Trophoblast cell (in vitro differentiated cells and primary cell): ENCODE data around the gene OR6P1. TPM values are rescaled to one million over a fixed set of nuclear protein-coding genes. Genes with fewer than 3 reads are reported as not detected.

Source experiments
- DNase-seq, 2 donors: peaks; one replicate each; pipeline ENCODE4 v3.0.0-alpha.2; 2016
- H2AFZ ChIP-seq: 2 replicates; pipeline ENCODE4 v1.6.1; 2013; ENCODE audit warnings: low read length, moderate library complexity, mild to moderate bottlenecking; ENCODE audit not compliant: insufficient read depth, poor library complexity
- H2AK5ac ChIP-seq: 2 replicates; pipeline ENCODE4 v1.6.1; 2013; ENCODE audit warnings: mild to moderate bottlenecking, low read length
- H2BK120ac ChIP-seq: 2 replicates; pipeline ENCODE4 v1.6.1; 2013; ENCODE audit warnings: low read length, mild to moderate bottlenecking, moderate library complexity; ENCODE audit not compliant: insufficient read depth, poor library complexity
- H2BK12ac ChIP-seq: 2 replicates; pipeline ENCODE4 v1.6.1; 2013; ENCODE audit warnings: mild to moderate bottlenecking, low read length, moderate library complexity
- H2BK5ac ChIP-seq: 2 replicates; pipeline ENCODE4 v1.6.1; 2013; ENCODE audit warnings: low read length, low read depth, moderate library complexity, mild to moderate bottlenecking; ENCODE audit not compliant: poor library complexity
- H3K14ac ChIP-seq: 2 replicates; pipeline ENCODE4 v1.6.1; 2013; ENCODE audit warnings: mild to moderate bottlenecking, low read length
- H3K18ac ChIP-seq: 2 replicates; pipeline ENCODE4 v1.6.1; 2013; ENCODE audit warnings: mild to moderate bottlenecking, low read length
- H3K23ac ChIP-seq: 2 replicates; pipeline ENCODE4 v1.6.1; 2013; ENCODE audit warnings: low read length
- H3K27ac ChIP-seq: 2 replicates; pipeline ENCODE4 v1.5.1; 2013; ENCODE audit warnings: low read depth, mild to moderate bottlenecking, inconsistent platforms, low read length, moderate library complexity
- H3K27me3 ChIP-seq: 2 replicates; pipeline ENCODE4 v1.6.1; 2013; ENCODE audit warnings: inconsistent platforms, mild to moderate bottlenecking, low read length, moderate library complexity; ENCODE audit not compliant: insufficient read depth
- H3K36me3 ChIP-seq, 2 experiments: 1 replicate in 1 of 2; 2 replicates in 1 of 2; pipeline ENCODE4 v1.6.1; 2013; ENCODE audit warnings: low read length in 2 of 2, mild to moderate bottlenecking in 2 of 2, moderate library complexity in 1 of 2; ENCODE audit not compliant: insufficient read depth in 2 of 2, control insufficient read depth in 1 of 2
- H3K4ac ChIP-seq: 2 replicates; pipeline ENCODE4 v1.6.1; 2013; ENCODE audit warnings: low read depth, mild to moderate bottlenecking, low read length, moderate library complexity
- H3K4me1 ChIP-seq, 2 experiments: 1 replicate in 1 of 2; 2 replicates in 1 of 2; pipeline ENCODE4 v1.6.1; 2013; ENCODE audit warnings: low read length in 2 of 2, mild to moderate bottlenecking in 2 of 2, moderate library complexity in 1 of 2; ENCODE audit not compliant: insufficient read depth in 2 of 2, control insufficient read depth in 1 of 2
- H3K4me2 ChIP-seq: 2 replicates; pipeline ENCODE4 v1.6.1; 2013; ENCODE audit warnings: inconsistent platforms, mild to moderate bottlenecking, low read length, moderate library complexity
- H3K4me3 ChIP-seq: 2 replicates; pipeline ENCODE4 v1.5.1; 2013; ENCODE audit warnings: mild to moderate bottlenecking, low read depth, low read length, inconsistent platforms
- H3K79me1 ChIP-seq: one replicate; pipeline ENCODE4 v1.6.1; 2013; ENCODE audit warnings: low read length
- H3K79me2 ChIP-seq: 2 replicates; pipeline ENCODE4 v1.6.1; 2013; ENCODE audit warnings: low read length, mild to moderate bottlenecking; ENCODE audit not compliant: control insufficient read depth, insufficient read depth, poor library complexity
- H3K9ac ChIP-seq: 2 replicates; pipeline ENCODE4 v1.6.1; 2013; ENCODE audit warnings: mild to moderate bottlenecking, low read length
- H3K9me3 ChIP-seq: 2 replicates; pipeline ENCODE4 v1.6.1; 2013; ENCODE audit warnings: low read depth, mild to moderate bottlenecking, control low read depth, inconsistent platforms, low read length; ENCODE audit not compliant: insufficient read depth
- H4K12ac ChIP-seq: 2 replicates; pipeline ENCODE4 v1.6.1; 2013; ENCODE audit warnings: low read depth, mild to moderate bottlenecking, low read length, moderate library complexity
- H4K8ac ChIP-seq: 2 replicates; pipeline ENCODE4 v1.6.1; 2013; ENCODE audit warnings: low read depth, mild to moderate bottlenecking, low read length, moderate library complexity
- H4K91ac ChIP-seq: one replicate; pipeline ENCODE4 v1.6.1; 2013; ENCODE audit warnings: low read depth, mild to moderate bottlenecking, low read length, moderate library complexity
- WGBS: extraction: QIAGEN DNeasy Blood & Tissue Kit; methylation state at CpG from one replicate; pipeline ENCODE4 v1.1.7; 2013; ENCODE audit warnings: missing lambda C conversion rate; ENCODE audit not compliant: insufficient read length, insufficient coverage; ENCODE audit errors: extremely low coverage; 5-methylcytosine and 5-hydroxymethylcytosine counted together
- polyA plus RNA-seq: library from polyadenylated mRNA; stranded (reverse); fragments of 200-250 nt; gene quantifications from 2 replicates; pipeline ENCODE4 v1.2.3, GENCODE V29; 2013

OR6P1 gene
- not detected in 2 replicates for polyA plus RNA-seq

- H3K36me3 ChIP-seq: no peaks in the 10 kb centered on the region
- no peak within 1 kb of the TSS for H3K4me3 ChIP-seq
- H2AK5ac ChIP-seq: no peak within 1 kb of the TSS
- WGBS: no CpG with 5 or more reads among the region's 3 CpGs
- no peaks in the 10 kb centered on the region for H3K79me1 ChIP-seq
- H4K91ac ChIP-seq: no peak within 1 kb of the TSS
- no peak within 1 kb of the TSS for H2BK5ac ChIP-seq
- no peaks in the 10 kb centered on the region for H3K27me3 ChIP-seq
- H2BK12ac ChIP-seq: no peak within 1 kb of the TSS
- no peak within 1 kb of the TSS for H2AFZ ChIP-seq
- no peak within 1 kb of the TSS for H3K23ac ChIP-seq
- no peak within 1 kb of the TSS for H2BK120ac ChIP-seq
- H4K12ac ChIP-seq: no peak within 1 kb of the TSS
- no peaks in the 10 kb centered on the region for H3K4me1 ChIP-seq
- H3K14ac ChIP-seq: no peak within 1 kb of the TSS
- no peak for DNase-seq
- no peak within 1 kb of the TSS for H3K9ac ChIP-seq
- H3K4me2 ChIP-seq: no peak within 1 kb of the TSS
- H3K79me2 ChIP-seq: no peaks in the 10 kb centered on the region
- no peak within 1 kb of the TSS for H3K18ac ChIP-seq
- no peak within 1 kb of the TSS for H3K27ac ChIP-seq
- H3K9me3 ChIP-seq: no peaks in the 10 kb centered on the region
- no peak within 1 kb of the TSS for H3K4ac ChIP-seq
- H4K8ac ChIP-seq: no peak within 1 kb of the TSS
These were observed at the start of gene OR6P1 for GRCh38 chr1:158570480-158570879. Gene OR6P1 (minus strand): TSS chr1:158570580. CDS start chr1:158563604, 6,976 bp downstream.

- Histone ChIP-seq H4K8ac (no peak overlapping the region), H3K27me3 (no peaks in the 10 kb centered on the region), H3K14ac (no peak overlapping the region), H2AFZ (no peak overlapping the region), H3K23ac (no peak overlapping the region), H3K4me3 (no peak overlapping the region), H3K4ac (no peak overlapping the region), H3K27ac (no peak overlapping the region), H4K12ac (no peak overlapping the region), H4K91ac (no peak overlapping the region), H2BK5ac (no peak overlapping the region), H3K79me2 (no peaks in the 10 kb centered on the region), H3K9me3 (no peaks in the 10 kb centered on the region), H3K79me1 (no peaks in the 10 kb centered on the region), H2BK120ac (no peak overlapping the region), H3K4me2 (no peak overlapping the region), H3K4me1 (no peaks in the 10 kb centered on the region), H2BK12ac (no peak overlapping the region), H3K36me3 (no peaks in the 10 kb centered on the region), H3K9ac (no peak overlapping the region), H3K18ac (no peak overlapping the region), H2AK5ac (no peak overlapping the region)
- WGBS: no CpG with 5 or more reads among the region's 3 CpGs
- no peak for DNase-seq
These were observed 43.4 kb upstream of the OR6P1 start for GRCh38 chr1:158613764-158614163.

- H3K9ac ChIP-seq: no peak overlapping the region
- H4K91ac ChIP-seq: no peak overlapping the region
- peak in 1 of 2 donors; percentile 20 for DNase-seq
- H3K4me2 ChIP-seq: no peak overlapping the region
- no peak overlapping the region for H2BK5ac ChIP-seq
- no peak overlapping the region for H3K4me3 ChIP-seq
- no peak overlapping the region for H3K23ac ChIP-seq
- H3K36me3 ChIP-seq: no peaks in the 10 kb centered on the region
- H2BK120ac ChIP-seq: no peak overlapping the region
- no peak overlapping the region for H3K27ac ChIP-seq
- H2AFZ ChIP-seq: no peak overlapping the region
- no peak overlapping the region for H4K8ac ChIP-seq
- no peak overlapping the region for H4K12ac ChIP-seq
- no peaks in the 10 kb centered on the region for H3K9me3 ChIP-seq
- no peak overlapping the region for H2BK12ac ChIP-seq
- no peaks in the 10 kb centered on the region for H3K79me2 ChIP-seq
- H3K4me1 ChIP-seq: peaks cover 0 to 3% of the 10 kb centered on the region in 2 experiments
- no peaks in the 10 kb centered on the region for H3K79me1 ChIP-seq
- no peaks in the 10 kb centered on the region for H3K27me3 ChIP-seq
- WGBS: no CpG with 5 or more reads among the region's 3 CpGs
- H3K4ac ChIP-seq: no peak overlapping the region
- no peak overlapping the region for H2AK5ac ChIP-seq
- no peak overlapping the region for H3K18ac ChIP-seq
- H3K14ac ChIP-seq: no peak overlapping the region
These were observed 41.5 kb upstream of the OR6P1 start for GRCh38 chr1:158611916-158612315.

GRCh38 chr1:158607296-158607695 lies 36.9 kb upstream of the OR6P1 start:
- Histone ChIP-seq H2AFZ (no peak overlapping the region), H3K9ac (no peak overlapping the region), H3K4ac (no peak overlapping the region), H2AK5ac (no peak overlapping the region), H3K4me3 (no peak overlapping the region), H3K27me3 (no peaks in the 10 kb centered on the region), H3K27ac (no peak overlapping the region), H3K4me1 (peaks cover 0 to 3% of the 10 kb centered on the region in 2 experiments), H2BK5ac (no peak overlapping the region), H4K12ac (no peak overlapping the region), H3K36me3 (no peaks in the 10 kb centered on the region), H3K79me2 (no peaks in the 10 kb centered on the region), H3K79me1 (no peaks in the 10 kb centered on the region), H4K8ac (no peak overlapping the region), H2BK120ac (no peak overlapping the region), H3K14ac (no peak overlapping the region), H3K23ac (no peak overlapping the region), H3K4me2 (no peak overlapping the region), H3K18ac (no peak overlapping the region), H2BK12ac (no peak overlapping the region), H3K9me3 (no peaks in the 10 kb centered on the region), H4K91ac (no peak overlapping the region)
- no peak for DNase-seq
- WGBS: no CpG with 5 or more reads among the region's 1 CpG
